ENCODE data around the gene SLC25A18. TPM values are rescaled to one million over a fixed set of nuclear protein-coding genes. Genes with fewer than 3 reads are reported as not detected.

The SLC25A18 gene
- total RNA-seq, 1 donor from 2014 or later, result not detected

GRCh38 chr22:17542452-17542851 is 20.8 kb upstream of the SLC25A18 start:
- Mint-ChIP-seq H3K4me1 (ENCODE audit: low read depth) (peaks cover 13% of the 10 kb centered on the region), H3K36me3 (ENCODE audit: low read depth) (no peaks in the 10 kb centered on the region), H3K27ac (ENCODE audit: unreplicated experiment) (no peak overlapping the region), H3K4me3 (ENCODE audit: unreplicated experiment) (no peak overlapping the region), H3K9me3 (ENCODE audit: low read depth) (no peaks in the 10 kb centered on the region), H3K27me3 (ENCODE audit: low read depth) (no peaks in the 10 kb centered on the region)
- no peak for DNase-seq (ENCODE audit: low spot score)
- no peak for TF ChIP-seq CTCF (IDR thresholded peaks at IDR 0.05)

- DNase-seq (ENCODE audit: low spot score), result no peak
- H3K36me3 Mint-ChIP-seq (ENCODE audit: low read depth), result no peaks in the 10 kb centered on the region
- no peak overlapping the region for H3K27ac Mint-ChIP-seq (ENCODE audit: unreplicated experiment)
- no peak overlapping the region for H3K4me3 Mint-ChIP-seq (ENCODE audit: unreplicated experiment)
- H3K9me3 Mint-ChIP-seq (ENCODE audit: low read depth), result no peaks in the 10 kb centered on the region
- no peak for TF ChIP-seq CTCF (IDR thresholded peaks at IDR 0.05)
- no peaks in the 10 kb centered on the region for H3K27me3 Mint-ChIP-seq (ENCODE audit: low read depth)
- H3K4me1 Mint-ChIP-seq (ENCODE audit: low read depth), result peaks cover 3% of the 10 kb centered on the region
Observed at GRCh38 chr22:17548010-17548755, 15.1 kb upstream of the SLC25A18 start.

GRCh38 chr22:17548756-17549035 is 14.6 kb upstream of the SLC25A18 start:
- no peaks in the 10 kb centered on the region for H3K27me3 Mint-ChIP-seq (ENCODE audit: low read depth)
- TF ChIP-seq CTCF (IDR thresholded peaks at IDR 0.05), result no peak
- no peak overlapping the region for H3K27ac Mint-ChIP-seq (ENCODE audit: unreplicated experiment)
- no peaks in the 10 kb centered on the region for H3K36me3 Mint-ChIP-seq (ENCODE audit: low read depth)
- H3K4me1 Mint-ChIP-seq (ENCODE audit: low read depth), result peaks cover 3% of the 10 kb centered on the region
- no peak for DNase-seq (ENCODE audit: low spot score)
- no peaks in the 10 kb centered on the region for H3K9me3 Mint-ChIP-seq (ENCODE audit: low read depth)
- no peak overlapping the region for H3K4me3 Mint-ChIP-seq (ENCODE audit: unreplicated experiment)

GRCh38 chr22:17549183-17549582 is 14.1 kb upstream of the SLC25A18 start:
- no peaks in the 10 kb centered on the region for H3K36me3 Mint-ChIP-seq (ENCODE audit: low read depth)

GRCh38 chr22:17549655-17550054 is 13.6 kb upstream of the SLC25A18 start:
- H3K27me3 Mint-ChIP-seq (ENCODE audit: low read depth), result no peaks in the 10 kb centered on the region
- no peaks in the 10 kb centered on the region for H3K36me3 Mint-ChIP-seq (ENCODE audit: low read depth)
- peaks cover 3% of the 10 kb centered on the region for H3K4me1 Mint-ChIP-seq (ENCODE audit: low read depth)
- H3K27ac Mint-ChIP-seq (ENCODE audit: unreplicated experiment), result no peak overlapping the region
- no peaks in the 10 kb centered on the region for H3K9me3 Mint-ChIP-seq (ENCODE audit: low read depth)
- TF ChIP-seq CTCF (IDR thresholded peaks at IDR 0.05), result no peak
- DNase-seq (ENCODE audit: low spot score), result no peak
- no peak overlapping the region for H3K4me3 Mint-ChIP-seq (ENCODE audit: unreplicated experiment)

More at GRCh38 chr22:17549183-17549582, 14.1 kb upstream of the SLC25A18 start:
- H3K27ac Mint-ChIP-seq (ENCODE audit: unreplicated experiment), result no peak overlapping the region
- H3K4me3 Mint-ChIP-seq (ENCODE audit: unreplicated experiment), result no peak overlapping the region
- H3K4me1 Mint-ChIP-seq (ENCODE audit: low read depth), result peaks cover 3% of the 10 kb centered on the region
- no peaks in the 10 kb centered on the region for H3K27me3 Mint-ChIP-seq (ENCODE audit: low read depth)
- no peaks in the 10 kb centered on the region for H3K9me3 Mint-ChIP-seq (ENCODE audit: low read depth)
- DNase-seq (ENCODE audit: low spot score), result no peak
- no peak for TF ChIP-seq CTCF (IDR thresholded peaks at IDR 0.05)
